PFSK-1 (cell line): ENCODE measurements around the gene EVI5L.

Experiments
- FOXP2 ChIP-seq: optimal IDR thresholded peaks from 2 replicates; pipeline ENCODE3; 2011; ENCODE audit warnings: borderline replicate concordance, control low read depth, inconsistent platforms; ENCODE audit not compliant: insufficient read depth; ENCODE audit errors: extremely low read length, extremely low read depth
- POLR2AphosphoS5 ChIP-seq: IDR thresholded peaks from 2 replicates; pipeline ENCODE4 v1.6.1; 2012; ENCODE audit warnings: low read depth, mild to moderate bottlenecking, control low read depth, low read length, moderate library complexity
- REST ChIP-seq, 2 experiments: IDR thresholded peaks; 2 replicates each; pipeline versions ENCODE4 v1.6.1 to v1.8.0; 2011 to 2012; ENCODE audit warnings: low read depth in 2 of 2, low read length in 2 of 2, control low read depth in 1 of 2, inconsistent platforms in 1 of 2, mild to moderate bottlenecking in 1 of 2, moderate library complexity in 1 of 2; ENCODE audit not compliant: insufficient read depth in 1 of 2
- SIN3A ChIP-seq: IDR thresholded peaks from 2 replicates; pipeline ENCODE4 v1.6.1; 2012; ENCODE audit warnings: mild to moderate bottlenecking, low read length, moderate library complexity, borderline replicate concordance; ENCODE audit not compliant: insufficient read depth
- TAF1 ChIP-seq: IDR thresholded peaks from 2 replicates; pipeline ENCODE4 v1.6.1; 2012; ENCODE audit warnings: low read length, control low read depth, borderline replicate concordance; ENCODE audit not compliant: insufficient read depth

- TF ChIP-seq REST (IDR thresholded peaks at IDR 0.05; ENCODE audit: insufficient read depth in 1 of 2, low read depth in 2 of 2, low read length in 2 of 2), result no peak
- no peak for TF ChIP-seq TAF1
- TF ChIP-seq FOXP2, result no peak
- no peak for TF ChIP-seq SIN3A
- no peak for TF ChIP-seq POLR2AphosphoS5
These were observed 57.6 kb downstream of the EVI5L start for GRCh38 chr19:7887408-7888144.
